Measurements from ENCODE around the gene MOB2.
"Not testable (repeated sequence)": the region's sequence is repeated elsewhere in the genome, so short reads cannot be mapped to it uniquely, and the experiment has no call there.

The MOB2 gene

DNA sequence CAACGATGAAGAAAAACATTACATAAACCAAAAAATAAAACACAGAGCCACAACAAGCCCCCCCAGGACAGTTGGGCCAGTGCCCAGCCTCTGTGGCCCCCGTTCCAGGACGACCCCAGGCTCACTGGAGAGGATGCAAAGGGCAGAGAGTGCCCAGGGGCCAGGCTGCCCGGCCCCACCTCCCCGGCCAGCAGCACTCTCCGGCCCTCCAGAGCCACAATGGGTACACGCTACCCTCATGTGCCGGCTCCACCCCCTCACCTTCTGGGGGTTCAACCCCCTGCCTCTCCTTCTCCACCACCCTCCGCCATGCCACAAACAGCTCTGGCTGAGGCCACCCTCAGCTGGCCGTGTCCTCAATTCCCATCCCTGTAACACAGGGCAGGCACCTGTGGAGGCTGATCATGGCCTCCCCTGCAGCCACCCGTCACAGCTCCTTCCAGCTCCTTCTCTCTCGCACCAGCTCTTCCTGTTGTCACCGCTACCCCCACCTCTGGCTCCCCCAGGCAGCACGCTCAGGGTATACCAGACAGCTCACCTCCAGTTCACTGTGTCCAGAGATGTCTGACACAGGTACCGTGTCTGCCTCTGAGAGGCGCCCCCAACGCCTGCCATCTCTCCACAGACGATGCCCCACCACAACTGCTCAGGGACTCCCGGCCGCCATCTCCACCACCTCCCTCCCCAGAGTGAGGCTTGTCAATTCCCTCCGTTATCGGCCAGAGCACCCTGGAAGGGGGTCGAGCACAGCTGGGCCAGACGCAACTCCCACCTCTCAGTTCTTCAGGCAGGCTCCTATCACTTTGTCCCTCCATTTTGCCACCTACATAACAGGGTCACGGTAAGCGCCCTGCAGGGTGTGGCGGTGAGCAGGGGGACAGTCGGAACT lies 30.8 kb upstream of the MOB2 start:
- DNase-seq, result no peak

GRCh38 chr11:1516273-1517067 lies 29.9 kb upstream of the MOB2 start:
- no peak for DNase-seq

DNA sequence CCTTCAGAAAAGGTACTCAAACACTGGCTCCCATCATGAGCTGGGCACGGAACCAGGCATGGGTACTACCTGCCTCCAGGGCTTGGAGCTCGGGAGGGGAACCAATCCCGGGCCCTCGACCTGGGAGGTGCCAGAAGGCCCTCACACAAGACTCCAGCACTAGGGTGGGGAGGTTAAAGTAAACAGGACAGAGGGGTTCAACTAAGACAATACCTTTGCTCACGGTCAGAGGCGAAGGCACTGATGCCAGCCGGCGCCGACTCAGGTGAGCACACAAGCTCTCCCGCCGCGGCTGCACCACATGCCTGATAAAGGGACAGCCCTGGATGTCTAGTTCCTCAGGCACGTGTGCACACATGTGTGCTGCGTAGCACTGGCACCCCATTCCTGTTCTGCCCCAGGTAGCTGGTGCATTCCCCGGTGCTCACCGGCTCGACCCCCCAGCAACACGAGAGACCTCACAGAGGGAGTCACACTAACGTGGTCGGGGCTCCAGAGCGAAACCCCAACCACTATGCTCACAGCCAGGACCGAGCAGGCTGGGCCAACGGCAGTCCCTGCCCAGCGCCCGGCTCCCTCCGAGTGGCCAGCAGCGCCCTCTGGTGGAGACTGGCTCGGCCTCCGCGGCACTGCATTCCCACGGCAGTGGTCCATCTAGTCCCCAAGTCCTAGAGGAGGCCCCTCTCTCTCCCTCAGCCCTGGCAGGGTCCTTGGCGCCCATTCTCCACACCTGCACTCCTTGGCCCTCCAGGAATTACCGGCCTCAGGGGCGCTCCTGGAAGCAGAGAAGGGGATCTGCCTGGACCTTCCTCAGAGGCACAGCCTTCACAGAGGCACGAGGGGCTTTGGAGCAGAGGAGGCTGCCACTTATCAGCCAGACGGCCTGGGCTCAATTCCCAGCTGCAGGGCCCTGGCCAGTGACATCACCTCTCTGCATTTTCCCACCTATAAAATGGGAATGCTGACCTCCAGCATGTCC lies 28.8 kb upstream of the MOB2 start:
- peak; percentile 83 for DNase-seq

DNA sequence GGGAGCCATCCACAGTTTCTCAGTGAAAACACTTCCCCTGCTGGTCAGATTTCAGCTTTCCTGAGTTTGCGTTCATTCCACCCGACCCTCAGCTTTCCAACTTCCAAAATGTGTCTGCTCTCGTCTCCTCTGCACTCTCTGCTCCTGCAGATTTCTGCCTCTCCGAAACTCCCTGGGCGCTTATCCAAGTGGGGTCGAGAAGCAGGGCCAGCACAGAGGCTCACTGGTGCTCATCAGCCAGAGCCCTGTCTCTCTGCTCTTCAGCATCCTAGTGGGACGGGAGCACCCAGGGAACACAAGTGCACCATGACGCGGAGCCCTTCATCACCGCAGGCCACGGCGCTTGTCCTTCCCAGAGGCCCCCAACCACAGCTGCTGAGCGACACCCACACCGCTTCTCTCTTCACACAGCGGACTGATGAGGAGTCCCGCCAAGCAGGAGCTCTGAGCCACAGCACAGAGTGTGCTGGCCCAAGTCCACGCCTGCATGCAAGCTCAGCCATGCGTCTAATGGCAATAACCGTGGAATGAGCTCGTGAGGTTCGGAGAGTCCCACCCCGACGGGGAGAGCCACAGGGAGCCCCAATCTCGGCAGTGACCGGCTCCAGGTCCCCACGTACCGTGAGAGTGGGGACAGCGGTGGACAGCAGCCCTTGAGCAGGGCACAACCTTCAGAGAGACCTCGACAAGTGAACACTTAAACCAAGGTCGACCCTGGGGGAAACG lies 27.9 kb upstream of the MOB2 start:
- no peak for DNase-seq

DNA sequence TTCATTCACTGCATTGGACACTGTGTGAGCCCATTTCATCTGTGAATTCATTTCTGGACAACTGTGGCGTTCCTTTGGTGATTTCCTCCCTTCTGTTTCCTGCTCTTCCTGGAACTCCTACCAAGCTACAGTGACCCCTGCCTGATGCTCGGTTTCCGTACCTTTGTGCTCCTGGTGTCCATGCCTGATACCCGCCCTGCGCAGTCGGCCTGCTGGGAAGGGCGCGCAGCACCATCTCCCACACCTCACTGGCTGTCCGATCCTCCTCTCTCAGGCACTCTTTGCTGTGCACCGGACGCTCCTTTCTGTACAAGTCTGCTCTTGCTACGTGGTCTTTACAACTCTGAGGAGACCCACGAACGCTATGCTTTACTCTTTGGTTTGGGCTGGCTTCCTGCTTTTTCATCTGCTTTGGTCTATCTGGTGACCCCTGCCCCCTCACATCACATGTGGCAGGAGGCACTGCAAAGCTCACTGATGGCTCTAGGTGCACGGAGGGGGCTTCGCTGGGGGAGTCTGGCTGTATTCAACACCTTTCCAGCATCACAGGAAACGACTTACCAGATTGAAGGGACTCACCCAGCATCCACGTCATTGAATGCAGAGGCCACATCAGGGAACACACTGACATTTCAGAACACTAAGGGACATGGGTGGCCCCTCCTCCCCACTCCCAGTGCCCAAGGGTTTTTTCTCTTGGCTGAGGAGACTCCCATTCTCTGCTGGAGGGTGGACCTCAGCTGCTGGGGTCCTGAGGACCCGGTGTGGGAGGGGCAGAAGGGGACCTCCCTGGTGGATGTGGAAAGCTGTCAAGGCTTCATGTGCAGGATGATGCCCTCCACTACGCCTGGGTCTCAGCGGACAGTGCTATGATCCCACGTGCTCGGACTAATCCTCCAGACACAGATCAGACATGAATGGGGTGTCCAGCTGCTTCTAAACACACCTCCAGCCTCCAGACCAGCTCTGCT lies 27.0 kb upstream of the MOB2 start:
- no peak for DNase-seq

GRCh38 chr11:1512531-1513258 lies 26.1 kb upstream of the MOB2 start:
- DNase-seq, result not testable (repeated sequence)

DNA sequence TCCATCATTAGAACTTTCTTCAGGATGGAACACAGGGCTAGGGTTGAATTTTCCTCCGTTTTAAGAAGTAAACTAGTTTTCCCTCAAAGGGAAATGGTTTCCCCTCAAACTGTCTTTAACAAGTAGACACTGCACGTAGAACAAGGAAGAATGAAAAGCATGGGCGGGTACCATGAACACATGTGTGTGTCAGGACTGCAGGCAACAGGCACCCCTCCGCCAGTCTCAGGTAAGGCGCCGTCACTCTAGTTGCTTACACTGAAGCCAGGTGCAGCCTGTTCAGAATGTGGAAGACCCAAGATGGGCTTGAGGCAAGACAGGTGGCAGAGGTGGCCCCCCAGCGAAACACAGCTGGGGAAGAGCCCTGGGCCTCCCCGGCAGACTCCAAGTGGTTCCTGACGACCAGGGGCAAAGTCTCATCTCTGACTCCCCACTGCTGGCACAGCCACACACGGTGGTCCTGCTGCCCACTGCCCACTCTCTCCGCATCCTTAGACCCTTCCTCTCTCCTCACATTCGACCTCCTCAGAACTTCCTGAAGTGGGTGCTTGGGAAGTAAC lies 25.4 kb upstream of the MOB2 start:
- no peak for DNase-seq

DNA sequence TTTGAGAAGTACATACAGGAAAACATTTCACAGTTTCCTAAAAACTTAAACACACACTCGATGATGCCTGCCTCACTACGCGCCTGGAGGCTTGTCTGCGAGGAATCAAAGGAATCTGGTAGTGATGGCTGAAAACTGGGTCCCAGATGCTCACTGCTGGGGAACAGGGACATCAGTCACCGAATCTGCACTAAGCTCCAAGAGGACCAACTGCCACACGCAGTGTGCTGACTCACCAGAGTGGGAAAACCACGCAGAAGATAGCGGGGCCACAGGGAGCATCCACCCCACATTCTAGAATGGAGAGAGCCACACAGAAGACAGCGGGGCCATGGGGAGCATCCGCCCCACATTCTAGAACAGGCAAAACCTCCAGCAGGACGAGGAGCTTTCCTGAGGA lies 24.3 kb upstream of the MOB2 start:
- DNase-seq, result no peak

GRCh38 chr11:1510351-1510750 lies 23.8 kb upstream of the MOB2 start:
- DNase-seq, result not testable (repeated sequence)

- DNase-seq, result no peak
Observed at GRCh38 chr11:1509626-1510255, 23.2 kb upstream of the MOB2 start.

DNA sequence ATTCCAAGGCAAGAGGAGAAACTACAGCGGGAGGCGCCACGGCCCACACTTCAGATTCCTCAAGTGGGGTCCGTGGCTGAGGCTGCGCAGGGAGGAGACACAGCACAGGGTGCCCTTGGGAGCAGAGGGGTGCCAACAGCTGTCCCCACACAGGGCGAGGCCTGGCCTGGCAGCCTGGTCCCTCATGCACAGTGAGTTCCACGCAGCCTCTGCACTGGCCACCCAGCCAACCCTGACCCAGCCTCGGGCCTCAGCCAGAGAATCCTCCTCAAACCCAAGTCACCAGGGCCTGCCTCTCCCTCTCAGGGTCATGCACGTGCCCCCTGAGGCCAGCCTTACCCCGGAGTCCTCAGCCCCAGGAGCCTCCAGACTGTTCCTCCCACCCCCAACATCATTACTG lies 22.4 kb upstream of the MOB2 start:
- no peak for DNase-seq

DNA sequence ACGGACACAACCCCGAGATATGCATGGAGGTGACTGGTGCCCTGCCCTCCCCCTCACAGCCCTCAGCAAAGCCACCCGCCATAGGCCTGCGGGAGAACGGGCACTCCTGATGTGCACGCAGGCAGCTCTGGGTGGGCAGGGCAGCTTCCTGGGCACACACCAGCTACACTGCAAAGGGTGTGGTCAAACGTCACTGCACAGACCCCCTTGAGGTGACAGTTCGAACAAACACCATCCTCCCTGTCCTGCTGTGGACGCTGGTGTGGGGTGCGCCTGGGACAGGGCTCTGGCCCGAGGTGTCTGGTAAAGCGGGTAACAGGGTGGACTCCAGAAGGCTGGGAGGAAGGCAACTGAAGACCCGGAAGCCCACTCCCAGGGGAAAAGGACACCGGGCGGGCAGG lies 21.9 kb upstream of the MOB2 start:
- DNase-seq, result no peak

GRCh38 chr11:1507381-1508140 lies 21.0 kb upstream of the MOB2 start:
- DNase-seq, result no peak

DNA sequence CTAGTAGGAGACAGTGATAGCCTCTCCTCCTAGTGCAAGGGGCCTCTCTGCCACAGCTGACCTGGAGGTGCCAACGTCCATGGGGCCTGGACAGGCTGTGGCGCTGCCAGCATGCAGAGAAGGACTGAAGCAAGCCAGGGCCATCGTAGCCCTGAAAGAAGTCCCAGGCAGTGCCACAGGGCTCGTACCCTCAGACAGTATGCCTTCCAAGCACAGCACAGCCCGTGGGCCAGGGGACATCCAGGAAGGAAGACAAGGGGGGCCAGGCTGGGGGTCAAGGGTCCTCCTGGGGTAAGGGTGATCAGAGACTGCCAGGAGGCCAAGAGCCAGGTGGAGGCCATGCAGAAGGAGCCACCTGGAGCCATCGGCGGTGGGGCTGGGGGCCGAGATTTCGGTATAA lies 20.4 kb upstream of the MOB2 start:
- DNase-seq, result no peak

GRCh38 chr11:1505480-1505879 lies 18.9 kb upstream of the MOB2 start:
- no peak for DNase-seq

GRCh38 chr11:1504581-1505290 lies 18.2 kb upstream of the MOB2 start:
- no peak for DNase-seq

GRCh38 chr11:1504138-1504537 lies 17.6 kb upstream of the MOB2 start:
- no peak for DNase-seq

- no peak for DNase-seq
Observed at GRCh38 chr11:1503708-1504104, 17.1 kb upstream of the MOB2 start.
